Prostate gland (tissue), 2 donors: ENCODE measurements around the gene TAPBP.

Experiments used
- POLR2A ChIP-seq: fragments of 450-650 bp; IDR thresholded peaks from one replicate; pipeline ENCODE4 v1.6.1; 2016; ENCODE audit warnings: antibody characterized with exemption, mild to moderate bottlenecking
- TF ChIP-seq, protein P1 (sequence below), 4 experiments: fragments of 200-600 bp in 2 of 4; fragments of 450-650 bp in 2 of 4; sonication (generic) in 2 of 4; IDR thresholded peaks; 1 replicate in 3 of 4; 2 replicates in 1 of 4; pipeline ENCODE4 v1.5.1; 2016 to 2019; ENCODE audit warnings: antibody characterized with exemption in 4 of 4, mild to moderate bottlenecking in 2 of 4, moderate library complexity in 2 of 4

- TF ChIP-seq, protein P1, sequence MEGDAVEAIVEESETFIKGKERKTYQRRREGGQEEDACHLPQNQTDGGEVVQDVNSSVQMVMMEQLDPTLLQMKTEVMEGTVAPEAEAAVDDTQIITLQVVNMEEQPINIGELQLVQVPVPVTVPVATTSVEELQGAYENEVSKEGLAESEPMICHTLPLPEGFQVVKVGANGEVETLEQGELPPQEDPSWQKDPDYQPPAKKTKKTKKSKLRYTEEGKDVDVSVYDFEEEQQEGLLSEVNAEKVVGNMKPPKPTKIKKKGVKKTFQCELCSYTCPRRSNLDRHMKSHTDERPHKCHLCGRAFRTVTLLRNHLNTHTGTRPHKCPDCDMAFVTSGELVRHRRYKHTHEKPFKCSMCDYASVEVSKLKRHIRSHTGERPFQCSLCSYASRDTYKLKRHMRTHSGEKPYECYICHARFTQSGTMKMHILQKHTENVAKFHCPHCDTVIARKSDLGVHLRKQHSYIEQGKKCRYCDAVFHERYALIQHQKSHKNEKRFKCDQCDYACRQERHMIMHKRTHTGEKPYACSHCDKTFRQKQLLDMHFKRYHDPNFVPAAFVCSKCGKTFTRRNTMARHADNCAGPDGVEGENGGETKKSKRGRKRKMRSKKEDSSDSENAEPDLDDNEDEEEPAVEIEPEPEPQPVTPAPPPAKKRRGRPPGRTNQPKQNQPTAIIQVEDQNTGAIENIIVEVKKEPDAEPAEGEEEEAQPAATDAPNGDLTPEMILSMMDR (IDR thresholded peaks at IDR 0.05): no peak
- no peak for TF ChIP-seq POLR2A
Observed at GRCh38 chr6:33271117-33271467, 42.8 kb downstream of the TAPBP start.
